Measurements from ENCODE around the gene LRRFIP2. TPM values are rescaled to one million over a fixed set of nuclear protein-coding genes. Genes with fewer than 3 reads are reported as not detected.

The LRRFIP2 gene
- total RNA-seq, 4 donors from 2014 or later = 56.5 to 148 (median 62.4) TPM

DNA sequence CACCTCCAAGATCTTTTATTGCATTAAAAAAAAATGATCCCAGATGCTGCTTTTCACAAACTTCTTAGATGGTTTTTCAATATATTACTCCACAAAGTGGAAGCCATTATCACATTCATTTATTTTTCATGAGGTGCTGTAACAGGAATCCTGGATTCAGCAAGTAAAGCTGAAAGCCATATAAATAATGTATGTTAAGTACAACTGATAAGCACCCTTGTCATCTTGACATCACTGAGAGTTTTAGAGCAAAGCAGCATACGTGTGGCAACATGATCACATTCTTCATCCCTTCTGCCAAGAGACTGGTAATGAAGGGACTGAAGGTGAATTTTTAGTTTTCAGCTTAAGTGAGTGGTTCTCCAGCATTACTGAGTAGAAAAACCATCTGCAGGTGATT, 44.9 kb upstream of the LRRFIP2 start:
- Histone ChIP-seq H3K9me3 (no peaks in the 10 kb centered on the region), H3K4me1 (no peaks in the 10 kb centered on the region), H3K4me3 (no peak overlapping the region), H3K27ac (no peak overlapping the region), H3K27me3 (no peaks in the 10 kb centered on the region), H3K36me3 (no peaks in the 10 kb centered on the region)
- intact Hi-C loops (cut with DNase I; ENCODE audit: low total_unique reads) = no loop called here
- no peak for DNase-seq
- no peak for TF ChIP-seq POLR2A (IDR thresholded peaks at IDR 0.05)

DNA sequence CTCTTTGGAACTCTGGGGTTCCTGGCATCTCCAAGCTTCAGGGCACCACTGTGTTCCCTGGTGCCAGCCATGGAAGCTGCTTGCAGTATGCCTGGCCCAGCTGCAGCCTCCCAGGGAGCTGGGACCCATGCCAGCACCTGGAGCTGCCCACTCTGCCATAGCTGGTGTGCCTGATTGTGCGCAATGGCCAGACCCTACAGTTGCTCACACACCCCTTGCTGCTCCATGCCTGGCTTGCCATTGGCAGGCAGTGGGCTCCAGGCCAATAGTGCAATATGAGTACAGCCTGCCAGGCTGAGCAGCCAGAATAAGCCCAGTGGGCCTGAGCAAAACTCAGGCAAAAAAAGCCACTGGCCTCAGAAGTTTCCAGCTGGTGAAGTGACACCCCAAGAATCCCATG, 43.8 kb upstream of the LRRFIP2 start:
- no peaks in the 10 kb centered on the region for H3K27me3 ChIP-seq
- H3K27ac ChIP-seq = no peak overlapping the region
- DNase-seq = no peak
- TF ChIP-seq POLR2A (IDR thresholded peaks at IDR 0.05) (no peak), CTCF (IDR thresholded peaks at IDR 0.05) (no peak)
- no peak overlapping the region for H3K4me3 ChIP-seq
- no peaks in the 10 kb centered on the region for H3K36me3 ChIP-seq
- intact Hi-C loops (cut with DNase I; ENCODE audit: low total_unique reads) = no loop called here
- H3K9me3 ChIP-seq = no peaks in the 10 kb centered on the region
- H3K4me1 ChIP-seq = no peaks in the 10 kb centered on the region

GRCh38 chr3:37217098-37217849, 42.9 kb upstream of the LRRFIP2 start:
- H3K27me3 ChIP-seq = no peaks in the 10 kb centered on the region
- H3K4me1 ChIP-seq = no peaks in the 10 kb centered on the region
- no peak for DNase-seq
- intact Hi-C loops (cut with DNase I; ENCODE audit: low total_unique reads) = no loop called here
- H3K9me3 ChIP-seq = no peaks in the 10 kb centered on the region
- no peak overlapping the region for H3K4me3 ChIP-seq
- H3K27ac ChIP-seq = no peak overlapping the region
- no peaks in the 10 kb centered on the region for H3K36me3 ChIP-seq
- no peak for TF ChIP-seq CTCF (IDR thresholded peaks at IDR 0.05)
- TF ChIP-seq POLR2A (IDR thresholded peaks at IDR 0.05) = no peak

GRCh38 chr3:37216597-37217097, 42.3 kb upstream of the LRRFIP2 start:
- no peaks in the 10 kb centered on the region for H3K27me3 ChIP-seq
- no peak for DNase-seq
- H3K36me3 ChIP-seq = no peaks in the 10 kb centered on the region
- no peaks in the 10 kb centered on the region for H3K4me1 ChIP-seq
- H3K9me3 ChIP-seq = no peaks in the 10 kb centered on the region
- H3K27ac ChIP-seq = no peak overlapping the region
- no peak overlapping the region for H3K4me3 ChIP-seq
- TF ChIP-seq POLR2A (IDR thresholded peaks at IDR 0.05) (no peak), CTCF (IDR thresholded peaks at IDR 0.05) (no peak)
- intact Hi-C loops (cut with DNase I; ENCODE audit: low total_unique reads) = no loop called here

DNA sequence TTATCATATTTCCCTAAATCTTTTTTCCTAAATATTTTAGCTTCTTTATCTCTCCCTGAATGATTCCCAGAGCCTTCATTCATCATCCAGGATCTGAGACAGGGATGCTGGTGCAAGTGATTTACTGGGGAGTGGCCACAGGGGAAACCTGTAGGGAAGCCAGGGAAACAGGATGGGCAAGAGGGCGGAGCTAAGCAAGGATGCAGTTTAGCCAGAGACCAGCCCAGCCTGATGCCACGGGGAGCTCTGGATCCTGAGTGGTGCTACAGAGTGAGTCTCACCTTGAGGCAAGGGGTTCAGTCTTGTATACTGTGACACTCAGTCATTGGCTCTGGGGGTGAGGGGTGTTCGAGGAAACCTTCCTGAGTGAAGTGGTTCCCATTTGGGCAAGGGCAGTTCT, 39.7 kb upstream of the LRRFIP2 start:
- Histone ChIP-seq H3K4me1 (no peaks in the 10 kb centered on the region), H3K36me3 (no peaks in the 10 kb centered on the region), H3K4me3 (no peak overlapping the region), H3K27me3 (no peaks in the 10 kb centered on the region), H3K9me3 (no peaks in the 10 kb centered on the region), H3K27ac (no peak overlapping the region)
- TF ChIP-seq CTCF (IDR thresholded peaks at IDR 0.05) = no peak
- TF ChIP-seq POLR2A (IDR thresholded peaks at IDR 0.05) = no peak
- DNase-seq = no peak
- intact Hi-C loops (cut with DNase I; ENCODE audit: low total_unique reads) = no loop called here
